Astrocyte (in vitro differentiated cells and primary cell): ENCODE results near the gene JAKMIP3. TPM values are rescaled to one million over a fixed set of nuclear protein-coding genes. Genes with fewer than 3 reads are reported as not detected.

Experiments
- DNase-seq: peaks from one replicate; pipeline ENCODE4 v3.0.0-alpha.2; 2010; ENCODE audit warnings: low read depth
- FAIRE-seq: peaks from 2 replicates; lab custom pipeline; 2011; peaks lifted over from hg19 to GRCh38; lab: Jason Lieb, UNC
- H2AFZ ChIP-seq: 2 replicates; pipeline ENCODE4 v1.6.0; 2012; ENCODE audit warnings: low read depth, low read length, inconsistent platforms
- H3K27ac ChIP-seq: 2 replicates; pipeline ENCODE4 v1.5.1; 2011; ENCODE audit warnings: low read depth, low read length, inconsistent platforms
- H3K27me3 ChIP-seq: 2 replicates; pipeline ENCODE4 v1.6.0; 2011; ENCODE audit warnings: low read length, inconsistent platforms; ENCODE audit not compliant: insufficient read depth
- H3K36me3 ChIP-seq: 2 replicates; pipeline ENCODE4 v1.5.1; 2011; ENCODE audit warnings: low read length, inconsistent platforms; ENCODE audit not compliant: insufficient read depth
- H3K4me1 ChIP-seq: 2 replicates; pipeline ENCODE4 v1.5.1; 2011; ENCODE audit warnings: low read length, inconsistent platforms; ENCODE audit not compliant: insufficient read depth
- H3K4me2 ChIP-seq: 2 replicates; pipeline ENCODE4 v1.6.0; 2012; ENCODE audit warnings: low read length, inconsistent platforms
- H3K4me3 ChIP-seq: 2 replicates; pipeline ENCODE4 v1.5.1; 2011; ENCODE audit warnings: low read depth, mild to moderate bottlenecking, low read length, inconsistent platforms; ENCODE audit not compliant: insufficient read depth
- H3K79me2 ChIP-seq: 2 replicates; pipeline ENCODE4 v1.6.0; 2012; ENCODE audit warnings: mild to moderate bottlenecking, low read length, inconsistent platforms; ENCODE audit not compliant: insufficient read depth
- H3K9ac ChIP-seq: 2 replicates; pipeline ENCODE4 v1.6.0; 2012; ENCODE audit warnings: mild to moderate bottlenecking, low read length, inconsistent platforms
- H3K9me3 ChIP-seq: 2 replicates; pipeline ENCODE4 v1.5.1; 2012; ENCODE audit warnings: low read depth, mild to moderate bottlenecking, low read length, inconsistent platforms; ENCODE audit not compliant: insufficient read depth
- H4K20me1 ChIP-seq: 2 replicates; pipeline ENCODE4 v1.6.0; 2012; ENCODE audit warnings: low read length, inconsistent platforms; ENCODE audit not compliant: insufficient read depth
- H3K27ac Mint-ChIP-seq: one replicate; pipeline ENCODE4 v1.8.0; 2021; ENCODE audit warnings: mild to moderate bottlenecking, mixed read lengths; ENCODE audit not compliant: unreplicated experiment
- H3K27me3 Mint-ChIP-seq: one replicate; pipeline ENCODE4 v1.8.0; 2021; ENCODE audit warnings: low read depth, mixed read lengths; ENCODE audit not compliant: unreplicated experiment
- H3K36me3 Mint-ChIP-seq: one replicate; pipeline ENCODE4 v1.8.0; 2021; ENCODE audit warnings: low read depth, mixed read lengths; ENCODE audit not compliant: unreplicated experiment
- H3K4me1 Mint-ChIP-seq: one replicate; pipeline ENCODE4 v1.8.0; 2021; ENCODE audit warnings: low read depth, mixed read lengths; ENCODE audit not compliant: unreplicated experiment
- H3K4me3 Mint-ChIP-seq: one replicate; pipeline ENCODE4 v1.8.0; 2021; ENCODE audit warnings: mild to moderate bottlenecking, moderate library complexity, mixed read lengths; ENCODE audit not compliant: unreplicated experiment
- H3K9me3 Mint-ChIP-seq: one replicate; pipeline ENCODE4 v1.8.0; 2021; ENCODE audit warnings: mild to moderate bottlenecking, mixed read lengths; ENCODE audit not compliant: unreplicated experiment
- EZH2 ChIP-seq: IDR thresholded peaks from 2 replicates; pipeline ENCODE4 v1.6.1; 2012; ENCODE audit warnings: mild to moderate bottlenecking, low read length, inconsistent platforms; ENCODE audit not compliant: insufficient read depth
- total RNA-seq: library from RNA; stranded (reverse); gene quantifications from 2 replicates; pipeline ENCODE4 v1.2.1, GENCODE V29; 2021
- TF ChIP-seq, protein P1 (sequence below): IDR thresholded peaks from 2 replicates; pipeline ENCODE4 v1.5.1; 2011; ENCODE audit warnings: low read depth, mild to moderate bottlenecking, inconsistent platforms, low read length, moderate library complexity; ENCODE audit not compliant: insufficient read depth

The JAKMIP3 gene
- total RNA-seq, 1 donor from 2014 or later: 0.54 TPM

DNA sequence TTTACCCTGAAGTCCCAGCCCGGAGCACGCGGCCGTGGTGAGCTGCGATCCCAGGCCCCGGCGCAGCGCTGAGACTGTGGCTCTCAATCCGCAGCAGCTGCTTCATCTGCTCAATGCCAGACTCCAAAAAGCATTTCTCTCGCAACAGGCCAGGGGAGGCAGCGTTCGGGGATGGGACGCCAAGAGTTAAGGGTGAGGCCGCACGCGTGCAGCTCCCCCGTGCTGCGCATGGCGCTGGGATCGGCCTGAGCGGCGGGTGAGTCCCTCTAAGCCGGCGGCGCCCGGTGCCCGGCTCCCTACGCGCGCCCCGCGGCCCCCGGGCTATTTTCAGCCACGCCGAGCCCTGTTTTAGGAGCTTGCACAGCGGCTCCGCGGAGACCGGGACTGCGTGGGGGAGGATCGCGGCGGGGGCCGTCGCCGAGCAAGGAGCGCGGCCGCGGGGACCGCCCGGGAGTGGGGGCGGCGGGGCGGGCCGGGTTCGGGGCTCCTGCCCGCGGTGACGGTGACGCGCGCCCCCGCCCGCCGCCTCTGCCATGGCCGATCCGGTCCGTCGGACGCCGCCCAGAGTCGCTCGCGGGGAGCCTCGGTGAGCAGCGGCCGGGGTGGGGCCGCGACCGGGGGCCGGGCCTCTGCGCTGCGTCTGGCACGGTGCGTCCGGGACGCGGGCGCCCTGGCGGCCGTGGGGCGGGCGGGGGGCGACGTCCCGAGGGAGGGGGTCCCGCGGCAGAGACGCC is 29.4 kb upstream of the JAKMIP3 start:
- H3K4me1 Mint-ChIP-seq: peaks cover 4% of the 10 kb centered on the region
- FAIRE-seq: no peak
- no peaks in the 10 kb centered on the region for H3K9me3 ChIP-seq
- H4K20me1 ChIP-seq: no peaks in the 10 kb centered on the region
- no peaks in the 10 kb centered on the region for H3K36me3 ChIP-seq
- H3K79me2 ChIP-seq: no peaks in the 10 kb centered on the region
- H3K36me3 Mint-ChIP-seq: no peaks in the 10 kb centered on the region
- H3K4me3 ChIP-seq: no peak overlapping the region
- H3K27me3 Mint-ChIP-seq: peaks cover 81% of the 10 kb centered on the region
- H3K27me3 ChIP-seq: peaks cover 33% of the 10 kb centered on the region
- H3K4me3 Mint-ChIP-seq: peak overlapping the region; percentile 79
- no peak overlapping the region for H3K9ac ChIP-seq
- no peak overlapping the region for H3K27ac Mint-ChIP-seq
- H3K4me1 ChIP-seq: no peaks in the 10 kb centered on the region
- no peak overlapping the region for H3K27ac ChIP-seq
- H2AFZ ChIP-seq: no peak overlapping the region
- no peak for DNase-seq
- TF ChIP-seq, protein P1, sequence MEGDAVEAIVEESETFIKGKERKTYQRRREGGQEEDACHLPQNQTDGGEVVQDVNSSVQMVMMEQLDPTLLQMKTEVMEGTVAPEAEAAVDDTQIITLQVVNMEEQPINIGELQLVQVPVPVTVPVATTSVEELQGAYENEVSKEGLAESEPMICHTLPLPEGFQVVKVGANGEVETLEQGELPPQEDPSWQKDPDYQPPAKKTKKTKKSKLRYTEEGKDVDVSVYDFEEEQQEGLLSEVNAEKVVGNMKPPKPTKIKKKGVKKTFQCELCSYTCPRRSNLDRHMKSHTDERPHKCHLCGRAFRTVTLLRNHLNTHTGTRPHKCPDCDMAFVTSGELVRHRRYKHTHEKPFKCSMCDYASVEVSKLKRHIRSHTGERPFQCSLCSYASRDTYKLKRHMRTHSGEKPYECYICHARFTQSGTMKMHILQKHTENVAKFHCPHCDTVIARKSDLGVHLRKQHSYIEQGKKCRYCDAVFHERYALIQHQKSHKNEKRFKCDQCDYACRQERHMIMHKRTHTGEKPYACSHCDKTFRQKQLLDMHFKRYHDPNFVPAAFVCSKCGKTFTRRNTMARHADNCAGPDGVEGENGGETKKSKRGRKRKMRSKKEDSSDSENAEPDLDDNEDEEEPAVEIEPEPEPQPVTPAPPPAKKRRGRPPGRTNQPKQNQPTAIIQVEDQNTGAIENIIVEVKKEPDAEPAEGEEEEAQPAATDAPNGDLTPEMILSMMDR: no peak
- no peak for TF ChIP-seq EZH2
- peaks cover 9% of the 10 kb centered on the region for H3K9me3 Mint-ChIP-seq
- H3K4me2 ChIP-seq: peak overlapping the region; percentile 64

DNA sequence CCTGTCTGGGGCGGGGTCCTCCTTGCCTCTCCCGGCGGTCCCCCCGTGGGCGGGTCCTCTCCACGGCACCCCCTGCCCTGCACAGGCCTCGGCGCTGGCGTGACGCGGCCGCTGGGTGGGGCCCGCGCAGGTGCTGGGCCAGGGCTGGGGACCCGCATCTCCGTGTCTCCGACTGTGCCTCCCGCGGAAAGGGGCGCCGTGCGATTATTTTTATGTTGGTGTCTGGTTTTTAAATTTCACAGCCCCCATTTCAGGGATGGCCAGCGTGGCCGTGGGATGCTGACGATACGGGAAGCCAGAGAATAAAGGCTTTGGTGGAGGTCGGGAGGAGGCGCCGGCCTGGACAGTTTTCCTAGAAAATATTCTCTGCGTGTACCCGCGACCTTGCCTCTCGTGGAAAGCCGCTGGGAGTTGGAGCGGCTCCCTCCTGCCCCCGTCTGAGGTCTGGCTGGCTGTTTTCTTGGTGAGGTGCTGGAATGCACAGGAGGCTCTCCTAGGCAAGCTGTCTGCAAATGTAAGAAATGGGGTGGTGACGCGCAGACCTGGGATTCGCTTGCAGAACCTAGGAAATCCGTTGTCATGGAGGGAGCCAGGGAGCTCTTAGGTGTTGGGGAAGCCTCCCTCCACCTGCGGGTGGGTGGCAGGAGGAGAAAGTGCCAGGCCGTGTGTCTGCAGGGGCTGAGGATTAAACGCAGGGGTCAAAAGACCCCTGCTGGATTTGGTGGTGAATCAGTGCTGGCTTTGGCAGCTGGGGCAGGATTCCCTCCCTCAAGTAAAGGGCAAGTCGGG is 28.7 kb upstream of the JAKMIP3 start:
- no peaks in the 10 kb centered on the region for H3K9me3 ChIP-seq
- H3K27me3 ChIP-seq: peaks cover 33% of the 10 kb centered on the region
- TF ChIP-seq, protein P1: no peak
- TF ChIP-seq EZH2: peak; percentile 76
- no peaks in the 10 kb centered on the region for H3K36me3 Mint-ChIP-seq
- H3K9ac ChIP-seq: no peak overlapping the region
- H3K4me3 ChIP-seq: no peak overlapping the region
- no peaks in the 10 kb centered on the region for H3K4me1 ChIP-seq
- no peak overlapping the region for H3K4me2 ChIP-seq
- DNase-seq (peak; percentile 6), FAIRE-seq (no peak)
- no peaks in the 10 kb centered on the region for H4K20me1 ChIP-seq
- peak overlapping the region; percentile 34 for H3K27ac Mint-ChIP-seq
- no peak overlapping the region for H3K27ac ChIP-seq
- H3K4me1 Mint-ChIP-seq: peaks cover 4% of the 10 kb centered on the region
- no peaks in the 10 kb centered on the region for H3K36me3 ChIP-seq
- no peaks in the 10 kb centered on the region for H3K79me2 ChIP-seq
- no peak overlapping the region for H2AFZ ChIP-seq
- peak overlapping the region; percentile 81 for H3K4me3 Mint-ChIP-seq
- peaks cover 80% of the 10 kb centered on the region for H3K27me3 Mint-ChIP-seq
- peaks cover 9% of the 10 kb centered on the region for H3K9me3 Mint-ChIP-seq

DNA sequence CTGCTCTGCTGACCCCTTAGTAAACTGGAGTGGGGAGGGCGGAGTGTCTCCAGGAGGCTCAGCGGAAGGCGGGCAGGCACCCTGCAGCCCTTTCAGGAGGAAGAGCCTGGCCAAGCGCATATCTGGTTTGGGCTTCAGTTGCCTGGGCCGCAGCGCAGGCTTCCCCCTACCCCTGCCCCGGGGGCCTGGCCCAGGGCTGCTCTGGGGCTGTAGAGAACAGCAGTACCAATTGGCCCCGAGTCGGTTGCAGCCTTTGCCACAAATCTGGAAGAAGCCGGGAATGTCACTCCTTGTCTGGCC is 28.1 kb upstream of the JAKMIP3 start:
- H3K4me1 ChIP-seq: no peaks in the 10 kb centered on the region
- H3K9ac ChIP-seq: no peak overlapping the region
- H3K9me3 ChIP-seq: no peaks in the 10 kb centered on the region
- Mint-ChIP-seq H3K9me3 (peaks cover 9% of the 10 kb centered on the region), H3K4me1 (peaks cover 4% of the 10 kb centered on the region), H3K27me3 (peaks cover 80% of the 10 kb centered on the region), H3K36me3 (no peaks in the 10 kb centered on the region), H3K27ac (no peak overlapping the region), H3K4me3 (peak overlapping the region; percentile 81)
- TF ChIP-seq, protein P1: no peak
- TF ChIP-seq EZH2: no peak
- H3K36me3 ChIP-seq: no peaks in the 10 kb centered on the region
- no peak overlapping the region for H3K4me3 ChIP-seq
- no peak overlapping the region for H3K27ac ChIP-seq
- no peak for FAIRE-seq
- H3K27me3 ChIP-seq: peaks cover 33% of the 10 kb centered on the region
- no peak overlapping the region for H3K4me2 ChIP-seq
- no peak overlapping the region for H2AFZ ChIP-seq
- no peak for DNase-seq
- no peaks in the 10 kb centered on the region for H3K79me2 ChIP-seq
- H4K20me1 ChIP-seq: no peaks in the 10 kb centered on the region
